Activated CD8-positive, alpha-beta memory T cell treated with anti-CD3 and anti-CD28 coated beads for 1 hour (primary cell): ENCODE data around the gene ABHD10.
A peak's percentile ranks its signal among the peaks of the same experiment; 100 is the strongest.

Experiments used
- DNase-seq, 2 donors: peaks; one replicate each; pipeline ENCODE4 v3.0.0-alpha.2; 2020; ENCODE audit warnings: low read depth in 1 of 2; ENCODE audit errors: extremely low read depth in 1 of 2

Gene ABHD10

GRCh38 chr3:111963424-111963823, 15.4 kb upstream of the ABHD10 start:
- no peak for DNase-seq

- DNase-seq, result no peak
Observed at GRCh38 chr3:111965484-111965883, 13.3 kb upstream of the ABHD10 start.

GRCh38 chr3:111967068-111967467, 11.8 kb upstream of the ABHD10 start:
- DNase-seq, result no peak

GRCh38 chr3:111967651-111968274, 11.1 kb upstream of the ABHD10 start:
- peak; percentile 52 to 68 for DNase-seq

GRCh38 chr3:111968319-111969054, 10.3 kb upstream of the ABHD10 start:
- no peak for DNase-seq

GRCh38 chr3:111970376-111970775, 8.4 kb upstream of the ABHD10 start:
- DNase-seq, result no peak

GRCh38 chr3:111971533-111972130, 7.2 kb upstream of the ABHD10 start:
- no peak for DNase-seq

GRCh38 chr3:111972891-111973290, 5.9 kb upstream of the ABHD10 start:
- DNase-seq, result no peak

- no peak for DNase-seq
Observed at GRCh38 chr3:111975131-111975530, 3.7 kb upstream of the ABHD10 start.

- no peak for DNase-seq
Observed at GRCh38 chr3:111976254-111976653, 2.6 kb upstream of the ABHD10 start.

- no peak for DNase-seq
Observed at GRCh38 chr3:111979434-111980038, 710 bp downstream of the ABHD10 start.

- no peak for DNase-seq
Observed at GRCh38 chr3:111980716-111981456, 2.1 kb downstream of the ABHD10 start.

- no peak for DNase-seq
Observed at GRCh38 chr3:111981457-111981763, 2.6 kb downstream of the ABHD10 start.

GRCh38 chr3:111984636-111985298, 5.9 kb downstream of the ABHD10 start:
- no peak for DNase-seq

- DNase-seq, result no peak
Observed at GRCh38 chr3:111986800-111987199, 8.0 kb downstream of the ABHD10 start.

GRCh38 chr3:111989061-111989678, 10.3 kb downstream of the ABHD10 start:
- DNase-seq, result no peak

- no peak for DNase-seq
Observed at GRCh38 chr3:111993038-111993437, 14.2 kb downstream of the ABHD10 start.

- DNase-seq, result no peak
Observed at GRCh38 chr3:111998636-111999483, 20.0 kb downstream of the ABHD10 start, which contains the start of gene TAGLN3. Gene TAGLN3, plus strand, starts transcription at chr3:111998922. Its CDS starts 501 bp downstream, at chr3:111999423.
